Motor neuron (in vitro differentiated cells): ENCODE data around the gene PRPF39. TPM values are rescaled to one million over a fixed set of nuclear protein-coding genes. Genes with fewer than 3 reads are reported as not detected.

Source experiments
- ATAC-seq, 8 experiments: fragments of 200-7000 bp; cut with Tn5 transposase; replicated peaks in 6 of 8; 2 replicates each; pipeline ENCODE4 v1.8.0; 2021; ENCODE audit warnings: mild to moderate bottlenecking in 8 of 8, moderate library complexity in 8 of 8
- H3K27ac ChIP-seq, 2 donors: fragments of 250-450 bp; sonication (Bioruptor Pico); 2 replicates each; pipeline ENCODE4 v1.9.0; 2021; ENCODE audit warnings: antibody characterized with exemption in 2 of 2, mild to moderate bottlenecking in 2 of 2, moderate library complexity in 1 of 2
- H3K4me1 ChIP-seq, 2 donors: fragments of 250-450 bp; sonication (Bioruptor Pico); replicated peaks in 1 of 2; 2 replicates each; pipeline ENCODE4 v1.6.1; 2021; ENCODE audit warnings: antibody characterized with exemption in 2 of 2, mild to moderate bottlenecking in 2 of 2, moderate library complexity in 1 of 2
- H3K4me3 ChIP-seq, 5 donors: fragments of 250-450 bp; sonication (Bioruptor Pico); 2 replicates each; pipeline ENCODE4 v1.9.0; 2021; ENCODE audit warnings: antibody characterized with exemption in 5 of 5, mild to moderate bottlenecking in 5 of 5, moderate library complexity in 4 of 5
- in situ Hi-C, 9 experiments: fragments of 400-800 bp; cut with MboI; loops; one replicate each; pipeline ENCODE4 v1.15.0; 2021; ENCODE audit warnings: low sequenced_read_pairs in 9 of 9, low pct_unique_long_range_greater_than_20kb in 2 of 9; ENCODE audit not compliant: unreplicated experiment in 9 of 9
- total RNA-seq, 8 experiments: library from RNA; unstranded; fragments of 300-600 nt; gene quantifications; 2 replicates each; pipeline versions ENCODE4 v1.2.3 to v1.2.4, GENCODE V29; 2022

PRPF39 gene
- total RNA-seq, 8 experiments from 2014 or later, result 27.7 to 41.3 (median 33.5) TPM

- Histone ChIP-seq H3K4me1 (no peaks in the 10 kb centered on the region), H3K27ac (no peak overlapping the region), H3K4me3 (no peak overlapping the region)
- in situ Hi-C loops, result no loop called here
- no peak for ATAC-seq
These were observed 72.2 kb downstream of the PRPF39 start for GRCh38 chr14:45156067-45156466.

Other genes starting within 250 kb of the PRPF39 start
- gene KLHL28, start 122.2 kb upstream of the PRPF39 start, total RNA-seq, result 10 to 100 TPM in 6 of 8 experiments, 1 to 10 TPM in 2; 7.1 to 35.3 (median 25.2) TPM
- gene TOGARAM1, start 121.9 kb upstream of the PRPF39 start, total RNA-seq, result 10 to 100 TPM in 7 of 8 experiments, 1 to 10 TPM in 1; 7.3 to 29.9 (median 17.5) TPM
- 100 to 1,000 TPM in 4 of 8 experiments, 10 to 100 TPM in 4; 38.1 to 126 (median 96.1) TPM for gene FKBP3, start 50.4 kb downstream of the PRPF39 start, total RNA-seq
- 10 to 100 TPM in 1 of 8 experiments, 1 to 10 TPM in 7; 2.6 to 13.1 (median 5.4) TPM for gene FANCM, start 51.8 kb downstream of the PRPF39 start, total RNA-seq
- 10 to 100 TPM in 4 of 8 experiments, 1 to 10 TPM in 4; 2.3 to 49.8 (median 8.3) TPM for gene MIS18BP1, start 169.1 kb downstream of the PRPF39 start, total RNA-seq